Measurements from ENCODE around the gene SLC22A23. TPM values are rescaled to one million over a fixed set of nuclear protein-coding genes. Genes with fewer than 3 reads are reported as not detected.
A peak's percentile ranks its signal among the peaks of the same experiment; 100 is the strongest.

The SLC22A23 gene
- total RNA-seq, 4 donors from 2014 or later = 6.6 to 25.0 (median 14.6) TPM

DNA sequence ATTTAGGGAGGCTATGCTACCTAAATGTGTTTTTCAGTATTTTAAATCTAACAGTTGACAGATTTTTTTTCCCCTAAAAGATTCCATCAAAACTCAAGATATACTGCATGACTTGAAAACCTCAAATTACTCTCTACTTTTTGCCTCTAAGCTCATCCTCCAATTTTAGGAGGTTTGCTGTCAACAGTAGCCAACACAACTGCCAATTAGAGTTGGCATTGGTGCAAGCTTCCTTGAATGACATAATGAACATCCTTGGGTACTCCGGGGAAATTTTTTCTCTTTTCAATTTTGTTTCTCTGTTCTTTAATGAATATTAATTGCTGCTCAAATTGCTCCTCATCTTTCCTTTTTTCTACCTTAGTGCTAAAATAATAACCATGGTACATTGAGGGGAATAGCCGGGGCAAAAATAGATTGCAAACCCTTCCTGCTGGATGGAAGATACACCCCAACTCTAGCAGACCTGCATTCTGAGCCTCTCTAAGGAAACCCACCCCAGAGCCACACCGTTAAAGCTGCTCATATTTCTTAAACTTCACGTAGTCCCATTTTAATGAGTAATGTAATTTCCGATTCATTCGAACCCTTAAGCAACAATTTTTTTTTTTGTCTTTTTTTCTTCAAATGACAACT is 34.3 kb downstream of the SLC22A23 start:
- TF ChIP-seq POLR2A (IDR thresholded peaks at IDR 0.05) = no peak
- TF ChIP-seq, protein P1, sequence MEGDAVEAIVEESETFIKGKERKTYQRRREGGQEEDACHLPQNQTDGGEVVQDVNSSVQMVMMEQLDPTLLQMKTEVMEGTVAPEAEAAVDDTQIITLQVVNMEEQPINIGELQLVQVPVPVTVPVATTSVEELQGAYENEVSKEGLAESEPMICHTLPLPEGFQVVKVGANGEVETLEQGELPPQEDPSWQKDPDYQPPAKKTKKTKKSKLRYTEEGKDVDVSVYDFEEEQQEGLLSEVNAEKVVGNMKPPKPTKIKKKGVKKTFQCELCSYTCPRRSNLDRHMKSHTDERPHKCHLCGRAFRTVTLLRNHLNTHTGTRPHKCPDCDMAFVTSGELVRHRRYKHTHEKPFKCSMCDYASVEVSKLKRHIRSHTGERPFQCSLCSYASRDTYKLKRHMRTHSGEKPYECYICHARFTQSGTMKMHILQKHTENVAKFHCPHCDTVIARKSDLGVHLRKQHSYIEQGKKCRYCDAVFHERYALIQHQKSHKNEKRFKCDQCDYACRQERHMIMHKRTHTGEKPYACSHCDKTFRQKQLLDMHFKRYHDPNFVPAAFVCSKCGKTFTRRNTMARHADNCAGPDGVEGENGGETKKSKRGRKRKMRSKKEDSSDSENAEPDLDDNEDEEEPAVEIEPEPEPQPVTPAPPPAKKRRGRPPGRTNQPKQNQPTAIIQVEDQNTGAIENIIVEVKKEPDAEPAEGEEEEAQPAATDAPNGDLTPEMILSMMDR (IDR thresholded peaks at IDR 0.05 in 4 of 5, conservative IDR thresholded peaks at IDR 0.05 in 1 of 5) = no peak
- no peak overlapping the region for H3K4me3 ChIP-seq
- peaks cover 27 to 30% of the 10 kb centered on the region in 2 donors for H3K4me1 ChIP-seq
- in situ Hi-C loops (cut with MboI; ENCODE audit: low sequenced_read_pairs in 4 of 4) (no loop called here), intact Hi-C loops (cut with DNase I; ENCODE audit: low total_unique reads) (no loop called here)
- no peak overlapping the region for H3K27ac ChIP-seq
- no peaks in the 10 kb centered on the region for H3K27me3 ChIP-seq
- DNase-seq = no peak
- no peaks in the 10 kb centered on the region for H3K9me3 ChIP-seq
- no peaks in the 10 kb centered on the region for H3K36me3 ChIP-seq
- no peak for ATAC-seq

DNA sequence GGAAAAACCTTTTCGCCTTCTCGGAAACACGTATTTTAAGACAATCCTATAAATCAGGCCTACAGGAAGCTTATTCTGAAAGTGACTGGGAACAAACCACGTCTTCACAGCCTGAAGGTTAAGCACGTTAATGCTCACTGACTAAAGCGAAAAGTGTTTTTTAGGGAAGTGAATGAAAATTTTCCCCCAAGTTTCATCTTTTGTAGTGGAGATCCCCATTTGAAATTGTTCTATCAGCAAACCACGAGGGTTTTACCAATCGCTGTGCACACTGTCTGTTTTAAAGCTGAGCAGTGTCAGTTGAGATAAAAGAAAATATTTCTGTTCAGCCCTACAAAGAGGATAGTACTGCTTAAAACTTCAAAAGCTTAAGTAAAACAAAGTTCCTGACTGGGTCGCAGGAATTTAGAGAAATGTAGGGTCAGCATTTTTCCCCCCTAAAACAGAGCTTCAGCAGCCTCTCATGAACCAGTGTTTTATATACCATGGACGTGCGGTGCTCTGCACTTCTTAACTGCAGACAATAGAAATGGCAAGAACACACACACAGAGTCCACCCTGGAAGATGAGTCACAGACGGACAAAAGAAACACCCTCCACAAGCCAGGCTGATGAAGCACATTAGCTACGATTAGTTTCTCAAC is 34.9 kb downstream of the SLC22A23 start:
- Histone ChIP-seq H3K36me3 (no peaks in the 10 kb centered on the region), H3K27me3 (no peaks in the 10 kb centered on the region), H3K9me3 (no peaks in the 10 kb centered on the region), H3K4me1 (peaks cover 23 to 26% of the 10 kb centered on the region in 2 donors), H3K4me3 (no peak overlapping the region), H3K27ac (no peak overlapping the region)
- no peak for DNase-seq
- TF ChIP-seq, protein P1 (IDR thresholded peaks at IDR 0.05 in 4 of 5, conservative IDR thresholded peaks at IDR 0.05 in 1 of 5) = no peak
- TF ChIP-seq POLR2A (IDR thresholded peaks at IDR 0.05) = no peak
- in situ Hi-C loops (cut with MboI; ENCODE audit: low sequenced_read_pairs in 4 of 4) (no loop called here), intact Hi-C loops (cut with DNase I; ENCODE audit: low total_unique reads) (loop anchor here (2.0 kb wide), 1 partner anchor 35 kb away; the partner anchor contains the start of gene SLC22A23)
- peak in 1 of 2 donors; percentile 26 for ATAC-seq

DNA sequence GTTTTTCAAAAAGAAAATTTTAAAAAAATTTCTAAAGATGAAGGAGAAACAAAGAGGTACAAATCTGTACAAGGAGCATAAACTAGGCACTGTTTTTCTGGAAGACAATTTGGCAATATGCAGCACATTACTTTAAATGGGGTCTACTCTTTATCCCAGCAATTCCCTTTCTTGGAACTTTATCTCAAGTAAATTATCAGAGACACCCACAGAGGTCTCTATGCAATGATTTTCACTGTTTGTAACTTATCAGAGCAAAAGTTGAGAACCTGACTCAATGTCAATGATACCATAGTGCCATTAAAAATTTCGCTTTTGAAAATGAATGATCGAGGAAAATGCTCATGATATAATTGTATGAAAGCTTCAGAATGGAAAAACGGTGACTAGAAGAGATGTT is 35.7 kb downstream of the SLC22A23 start:
- TF ChIP-seq, protein P1 (IDR thresholded peaks at IDR 0.05 in 4 of 5, conservative IDR thresholded peaks at IDR 0.05 in 1 of 5) = no peak
- no peak for TF ChIP-seq POLR2A (IDR thresholded peaks at IDR 0.05)
- no peaks in the 10 kb centered on the region for H3K27me3 ChIP-seq
- DNase-seq (no peak), ATAC-seq (no peak)
- H3K4me1 ChIP-seq = peaks cover 23 to 26% of the 10 kb centered on the region in 2 donors
- H3K4me3 ChIP-seq = no peak overlapping the region
- in situ Hi-C loops (cut with MboI; ENCODE audit: low sequenced_read_pairs in 4 of 4) (no loop called here), intact Hi-C loops (cut with DNase I; ENCODE audit: low total_unique reads) (loop anchor here (2.0 kb wide), 1 partner anchor 36 kb away; the partner anchor contains the start of gene SLC22A23)
- H3K27ac ChIP-seq = no peak overlapping the region
- no peaks in the 10 kb centered on the region for H3K9me3 ChIP-seq
- no peaks in the 10 kb centered on the region for H3K36me3 ChIP-seq

DNA sequence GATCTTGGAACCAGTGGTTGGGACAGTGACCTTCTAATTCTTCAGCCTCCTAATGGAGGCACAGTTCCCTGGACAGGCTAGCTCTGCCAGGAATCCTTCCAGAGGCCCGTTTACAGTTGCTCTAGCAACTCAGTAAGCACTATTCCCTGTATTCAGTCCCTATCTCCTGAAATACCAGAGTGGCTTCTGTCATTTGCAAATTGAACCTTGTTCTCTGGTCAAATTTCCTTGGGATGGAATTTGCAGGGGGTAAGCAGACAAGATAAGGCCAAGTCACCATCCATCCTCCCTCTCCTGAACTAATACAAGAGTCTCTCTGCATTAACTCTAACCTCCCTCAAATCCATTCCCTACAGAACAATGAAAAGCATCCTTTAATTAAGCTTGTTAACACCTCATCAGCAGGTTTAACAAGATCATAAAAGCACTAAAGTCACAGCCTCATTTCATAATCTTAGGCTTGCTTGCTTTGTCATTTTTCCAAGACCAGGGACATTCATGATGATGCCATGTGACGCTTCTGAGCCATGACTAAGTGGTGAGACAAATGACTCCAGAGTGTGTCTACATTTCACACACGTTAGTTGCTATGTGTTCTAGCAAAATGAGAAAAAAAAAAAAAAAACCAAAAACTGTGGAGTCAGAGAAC is 37.1 kb downstream of the SLC22A23 start:
- H3K9me3 ChIP-seq = no peaks in the 10 kb centered on the region
- no peaks in the 10 kb centered on the region for H3K27me3 ChIP-seq
- peak overlapping the region; percentile 45 to 63 (median 54) for H3K27ac ChIP-seq
- no peaks in the 10 kb centered on the region for H3K36me3 ChIP-seq
- DNase-seq (peak; percentile 50 to 60), ATAC-seq (peak; percentile 92 to 98)
- intact Hi-C loops (cut with DNase I; ENCODE audit: low total_unique reads) (loop anchor here (2.0 to 5.0 kb wide), 2 partner anchors 37 to 57 kb away; partner anchors contain the start of gene SLC22A23), in situ Hi-C loops (cut with MboI; ENCODE audit: low sequenced_read_pairs in 4 of 4) (loop anchor here in 1 of 4 donors (10.0 kb wide), 1 partner anchor 315 kb away; no protein-coding TSS in a partner anchor)
- H3K4me3 ChIP-seq = no peak overlapping the region
- H3K4me1 ChIP-seq = peaks cover 25 to 30% of the 10 kb centered on the region in 2 donors
- TF ChIP-seq POLR2A (IDR thresholded peaks at IDR 0.05) = no peak
- TF ChIP-seq, protein P1 (IDR thresholded peaks at IDR 0.05 in 4 of 5, conservative IDR thresholded peaks at IDR 0.05 in 1 of 5) = no peak

Measured in gastrocnemius medialis (tissue), 4 donors.